Trophoblast cell (in vitro differentiated cells and primary cell): ENCODE measurements around the gene CTSZ.
A peak's percentile ranks its signal among the peaks of the same experiment; 100 is the strongest.

Source experiments
- DNase-seq, 2 donors: peaks; one replicate each; pipeline ENCODE4 v3.0.0-alpha.2; 2016
- H2AFZ ChIP-seq: 2 replicates; pipeline ENCODE4 v1.6.1; 2013; ENCODE audit warnings: low read length, moderate library complexity, mild to moderate bottlenecking; ENCODE audit not compliant: insufficient read depth, poor library complexity
- H2AK5ac ChIP-seq: 2 replicates; pipeline ENCODE4 v1.6.1; 2013; ENCODE audit warnings: mild to moderate bottlenecking, low read length
- H2BK120ac ChIP-seq: 2 replicates; pipeline ENCODE4 v1.6.1; 2013; ENCODE audit warnings: low read length, mild to moderate bottlenecking, moderate library complexity; ENCODE audit not compliant: insufficient read depth, poor library complexity
- H2BK12ac ChIP-seq: 2 replicates; pipeline ENCODE4 v1.6.1; 2013; ENCODE audit warnings: mild to moderate bottlenecking, low read length, moderate library complexity
- H2BK5ac ChIP-seq: 2 replicates; pipeline ENCODE4 v1.6.1; 2013; ENCODE audit warnings: low read length, low read depth, moderate library complexity, mild to moderate bottlenecking; ENCODE audit not compliant: poor library complexity
- H3K14ac ChIP-seq: 2 replicates; pipeline ENCODE4 v1.6.1; 2013; ENCODE audit warnings: mild to moderate bottlenecking, low read length
- H3K18ac ChIP-seq: 2 replicates; pipeline ENCODE4 v1.6.1; 2013; ENCODE audit warnings: mild to moderate bottlenecking, low read length
- H3K23ac ChIP-seq: 2 replicates; pipeline ENCODE4 v1.6.1; 2013; ENCODE audit warnings: low read length
- H3K27ac ChIP-seq: 2 replicates; pipeline ENCODE4 v1.5.1; 2013; ENCODE audit warnings: low read depth, mild to moderate bottlenecking, inconsistent platforms, low read length, moderate library complexity
- H3K27me3 ChIP-seq: 2 replicates; pipeline ENCODE4 v1.6.1; 2013; ENCODE audit warnings: inconsistent platforms, mild to moderate bottlenecking, low read length, moderate library complexity; ENCODE audit not compliant: insufficient read depth
- H3K36me3 ChIP-seq, 2 experiments: 1 replicate in 1 of 2; 2 replicates in 1 of 2; pipeline ENCODE4 v1.6.1; 2013; ENCODE audit warnings: low read length in 2 of 2, mild to moderate bottlenecking in 2 of 2, moderate library complexity in 1 of 2; ENCODE audit not compliant: insufficient read depth in 2 of 2, control insufficient read depth in 1 of 2
- H3K4ac ChIP-seq: 2 replicates; pipeline ENCODE4 v1.6.1; 2013; ENCODE audit warnings: low read depth, mild to moderate bottlenecking, low read length, moderate library complexity
- H3K4me1 ChIP-seq, 2 experiments: 1 replicate in 1 of 2; 2 replicates in 1 of 2; pipeline ENCODE4 v1.6.1; 2013; ENCODE audit warnings: low read length in 2 of 2, mild to moderate bottlenecking in 2 of 2, moderate library complexity in 1 of 2; ENCODE audit not compliant: insufficient read depth in 2 of 2, control insufficient read depth in 1 of 2
- H3K4me2 ChIP-seq: 2 replicates; pipeline ENCODE4 v1.6.1; 2013; ENCODE audit warnings: inconsistent platforms, mild to moderate bottlenecking, low read length, moderate library complexity
- H3K4me3 ChIP-seq: 2 replicates; pipeline ENCODE4 v1.5.1; 2013; ENCODE audit warnings: mild to moderate bottlenecking, low read depth, low read length, inconsistent platforms
- H3K79me1 ChIP-seq: one replicate; pipeline ENCODE4 v1.6.1; 2013; ENCODE audit warnings: low read length
- H3K79me2 ChIP-seq: 2 replicates; pipeline ENCODE4 v1.6.1; 2013; ENCODE audit warnings: low read length, mild to moderate bottlenecking; ENCODE audit not compliant: control insufficient read depth, insufficient read depth, poor library complexity
- H3K9ac ChIP-seq: 2 replicates; pipeline ENCODE4 v1.6.1; 2013; ENCODE audit warnings: mild to moderate bottlenecking, low read length
- H3K9me3 ChIP-seq: 2 replicates; pipeline ENCODE4 v1.6.1; 2013; ENCODE audit warnings: low read depth, mild to moderate bottlenecking, control low read depth, inconsistent platforms, low read length; ENCODE audit not compliant: insufficient read depth
- H4K12ac ChIP-seq: 2 replicates; pipeline ENCODE4 v1.6.1; 2013; ENCODE audit warnings: low read depth, mild to moderate bottlenecking, low read length, moderate library complexity
- H4K8ac ChIP-seq: 2 replicates; pipeline ENCODE4 v1.6.1; 2013; ENCODE audit warnings: low read depth, mild to moderate bottlenecking, low read length, moderate library complexity
- H4K91ac ChIP-seq: one replicate; pipeline ENCODE4 v1.6.1; 2013; ENCODE audit warnings: low read depth, mild to moderate bottlenecking, low read length, moderate library complexity
- WGBS: extraction: QIAGEN DNeasy Blood & Tissue Kit; methylation state at CpG from one replicate; pipeline ENCODE4 v1.1.7; 2013; ENCODE audit warnings: missing lambda C conversion rate; ENCODE audit not compliant: insufficient read length, insufficient coverage; ENCODE audit errors: extremely low coverage; 5-methylcytosine and 5-hydroxymethylcytosine counted together

Gene CTSZ

DNA sequence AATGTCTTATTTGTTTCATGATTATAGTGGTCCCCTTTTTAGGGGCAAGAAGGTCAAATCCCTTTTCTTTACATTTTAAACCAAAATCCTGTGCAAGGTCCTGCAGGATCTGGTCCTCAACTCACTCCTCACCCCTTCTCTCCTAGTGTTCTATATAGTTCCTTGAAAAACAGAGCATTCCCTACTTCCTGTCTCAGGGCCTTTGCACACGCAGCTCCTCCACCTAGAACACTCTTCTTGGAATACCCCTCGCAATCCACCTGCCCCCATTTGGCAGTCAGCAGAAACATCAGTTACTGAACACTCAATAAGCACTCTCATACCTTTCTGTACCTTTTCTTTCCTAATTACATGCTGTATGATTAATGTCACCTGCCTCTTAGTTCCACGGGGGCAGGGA, 28.3 kb upstream of the CTSZ start:
- Histone ChIP-seq H3K4me3 (no peak overlapping the region), H2BK120ac (no peak overlapping the region), H3K27me3 (no peaks in the 10 kb centered on the region), H3K9ac (no peak overlapping the region), H3K14ac (no peak overlapping the region), H2AFZ (no peak overlapping the region), H3K36me3 (peaks cover 8 to 18% of the 10 kb centered on the region in 2 experiments), H3K79me2 (peaks cover 9% of the 10 kb centered on the region), H3K4ac (no peak overlapping the region), H3K9me3 (no peaks in the 10 kb centered on the region), H4K91ac (no peak overlapping the region), H3K27ac (no peak overlapping the region), H2BK12ac (no peak overlapping the region), H3K4me1 (peaks cover 4 to 5% of the 10 kb centered on the region in 2 experiments), H3K4me2 (no peak overlapping the region), H2AK5ac (no peak overlapping the region), H3K18ac (no peak overlapping the region), H4K12ac (no peak overlapping the region), H3K23ac (no peak overlapping the region), H3K79me1 (peaks cover 6% of the 10 kb centered on the region), H4K8ac (no peak overlapping the region), H2BK5ac (no peak overlapping the region)
- no CpG with 5 or more reads among the region's 3 CpGs for WGBS
- no peak for DNase-seq

DNA sequence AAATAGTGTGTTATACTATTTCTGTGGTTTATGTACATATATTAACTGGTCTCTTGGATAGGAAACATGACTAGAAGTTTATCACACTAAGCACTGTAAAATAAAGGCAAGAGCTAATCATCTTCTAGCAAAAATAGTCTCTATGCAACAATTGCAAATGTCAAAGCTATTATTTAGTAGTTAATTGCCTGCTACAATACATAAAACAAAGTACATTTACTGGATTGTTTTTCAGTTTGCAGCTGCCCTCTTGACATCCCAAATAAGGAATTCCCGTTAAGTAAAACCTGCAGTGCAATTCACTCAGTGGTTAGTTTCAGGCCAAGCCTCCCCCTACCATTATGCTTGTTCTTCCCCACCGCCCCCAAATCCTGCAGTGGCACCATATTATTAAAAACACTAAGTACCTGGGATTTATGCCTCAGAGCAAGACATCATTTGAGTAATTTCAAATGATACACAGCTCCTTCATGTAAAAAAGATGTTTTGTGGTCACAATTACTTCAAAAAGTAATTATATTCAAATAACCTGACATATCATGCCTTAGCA, 26.6 kb upstream of the CTSZ start:
- H3K27me3 ChIP-seq: no peaks in the 10 kb centered on the region
- H2AFZ ChIP-seq: no peak overlapping the region
- H3K23ac ChIP-seq: no peak overlapping the region
- H3K9ac ChIP-seq: no peak overlapping the region
- peaks cover 6% of the 10 kb centered on the region for H3K79me1 ChIP-seq
- no peak overlapping the region for H4K91ac ChIP-seq
- no CpG with 5 or more reads among the region's 2 CpGs for WGBS
- H3K18ac ChIP-seq: no peak overlapping the region
- H3K27ac ChIP-seq: no peak overlapping the region
- no peak overlapping the region for H4K8ac ChIP-seq
- H3K14ac ChIP-seq: no peak overlapping the region
- peaks cover 8 to 22% of the 10 kb centered on the region in 2 experiments for H3K36me3 ChIP-seq
- no peak for DNase-seq
- H3K79me2 ChIP-seq: peaks cover 9% of the 10 kb centered on the region
- H3K4me2 ChIP-seq: no peak overlapping the region
- no peak overlapping the region for H4K12ac ChIP-seq
- H2BK12ac ChIP-seq: no peak overlapping the region
- no peak overlapping the region for H3K4me3 ChIP-seq
- peaks cover 4 to 5% of the 10 kb centered on the region in 2 experiments for H3K4me1 ChIP-seq
- H2AK5ac ChIP-seq: no peak overlapping the region
- no peak overlapping the region for H3K4ac ChIP-seq
- H3K9me3 ChIP-seq: no peaks in the 10 kb centered on the region
- no peak overlapping the region for H2BK120ac ChIP-seq
- H2BK5ac ChIP-seq: no peak overlapping the region

DNA sequence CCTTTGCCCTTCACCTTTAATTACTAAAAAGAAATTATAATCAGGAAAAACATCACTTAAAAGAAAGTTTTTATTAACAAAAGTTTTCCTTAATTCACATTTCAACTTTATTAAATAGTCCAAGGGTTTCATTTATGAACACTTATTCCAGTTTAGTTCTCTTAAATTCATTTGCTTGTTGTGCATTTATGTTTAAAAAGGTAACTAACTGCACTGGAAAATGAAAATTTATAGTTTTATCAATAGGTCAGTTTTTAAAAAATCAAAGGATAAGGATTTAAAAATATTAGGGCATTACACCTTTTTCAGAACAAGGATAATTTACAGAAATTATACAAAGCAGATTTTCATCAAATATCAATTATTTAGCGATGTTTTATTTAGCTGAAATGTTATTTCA, 26.0 kb upstream of the CTSZ start:
- Histone ChIP-seq H3K79me2 (peaks cover 9% of the 10 kb centered on the region), H3K18ac (no peak overlapping the region), H3K4me3 (no peak overlapping the region), H3K27ac (no peak overlapping the region), H3K4me2 (peak overlapping the region; percentile 98), H3K4ac (no peak overlapping the region), H3K27me3 (no peaks in the 10 kb centered on the region), H3K9me3 (no peaks in the 10 kb centered on the region), H4K91ac (no peak overlapping the region), H2BK5ac (no peak overlapping the region), H2AFZ (no peak overlapping the region), H2AK5ac (no peak overlapping the region), H3K79me1 (peaks cover 6% of the 10 kb centered on the region), H3K9ac (no peak overlapping the region), H3K14ac (no peak overlapping the region), H2BK120ac (no peak overlapping the region), H3K23ac (no peak overlapping the region), H3K36me3 (peaks cover 8 to 22% of the 10 kb centered on the region in 2 experiments), H4K12ac (no peak overlapping the region), H2BK12ac (no peak overlapping the region), H3K4me1 (peaks cover 4 to 5% of the 10 kb centered on the region in 2 experiments), H4K8ac (no peak overlapping the region)
- no CpG with 5 or more reads among the region's 1 CpG for WGBS
- no peak for DNase-seq

DNA sequence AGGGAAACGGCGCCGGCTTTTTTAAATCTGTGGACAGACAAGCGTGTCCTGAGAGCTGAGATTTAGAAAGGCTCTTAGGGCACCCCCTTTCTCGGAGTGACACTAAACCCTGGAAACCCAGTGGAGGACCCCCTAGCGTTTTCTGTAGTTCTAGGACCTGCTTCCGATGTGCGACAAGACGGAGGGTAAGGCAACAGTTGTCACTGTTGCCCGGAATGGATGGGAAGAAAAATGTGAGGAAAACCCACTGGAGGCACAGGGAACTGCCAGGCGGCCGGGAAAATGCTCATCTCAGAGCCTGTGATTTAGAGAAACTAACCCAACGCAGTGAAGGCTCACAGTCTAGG, 25.6 kb upstream of the CTSZ start:
- Histone ChIP-seq H4K91ac (no peak overlapping the region), H4K8ac (peak overlapping the region; percentile 10), H2BK120ac (peak overlapping the region; percentile 5), H3K23ac (no peak overlapping the region), H3K79me1 (peaks cover 6% of the 10 kb centered on the region), H3K36me3 (peaks cover 8 to 22% of the 10 kb centered on the region in 2 experiments), H3K4ac (peak overlapping the region; percentile 0), H3K4me3 (peak overlapping the region; percentile 71), H3K9ac (peak overlapping the region; percentile 85), H3K4me2 (peak overlapping the region; percentile 98), H2BK12ac (no peak overlapping the region), H2AFZ (peak overlapping the region; percentile 11), H2BK5ac (no peak overlapping the region), H3K79me2 (peaks cover 9% of the 10 kb centered on the region), H3K9me3 (no peaks in the 10 kb centered on the region), H3K27me3 (no peaks in the 10 kb centered on the region), H3K27ac (peak overlapping the region; percentile 24), H3K18ac (no peak overlapping the region), H4K12ac (peak overlapping the region; percentile 19), H2AK5ac (no peak overlapping the region), H3K14ac (no peak overlapping the region), H3K4me1 (peaks cover 4 to 5% of the 10 kb centered on the region in 2 experiments)
- no CpG with 5 or more reads among the region's 13 CpGs for WGBS
- peak; percentile 28 to 63 for DNase-seq
